Measurements from ENCODE around the gene FGGY. TPM values are rescaled to one million over a fixed set of nuclear protein-coding genes. Genes with fewer than 3 reads are reported as not detected.

Gene FGGY
- total RNA-seq, 4 donors from 2014 or later, result 23.3 to 26.4 (median 25.3) TPM

DNA sequence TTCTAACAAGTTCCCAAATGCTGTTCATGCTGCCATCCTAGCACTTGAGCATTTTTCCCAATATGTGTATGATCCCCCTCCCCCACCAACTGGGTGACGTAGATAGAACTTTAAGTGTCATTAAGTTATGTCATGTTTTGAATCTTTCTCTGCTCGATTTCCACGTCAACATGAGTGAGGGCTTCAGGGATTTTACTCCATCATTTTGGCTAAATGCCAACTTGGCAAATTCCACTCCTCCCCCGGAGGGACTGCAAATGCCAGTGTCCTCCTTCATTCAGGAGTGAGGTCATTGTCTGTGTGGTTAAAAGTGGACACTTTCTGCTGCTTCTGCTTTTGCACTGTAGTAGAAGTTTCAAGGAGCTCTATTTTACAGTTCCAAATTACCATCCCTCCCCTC, 201.7 kb downstream of the FGGY start:
- H3K27ac ChIP-seq (replicated peaks in 1 of 4), result no peak overlapping the region
- no peak overlapping the region for H3K4me3 ChIP-seq
- DNase-seq (ENCODE audit: extremely low spot score), result peak; percentile 82
- 37% methylated on average over 4 of the region's 4 CpGs for WGBS
- H3K36me3 ChIP-seq, result no peaks in the 10 kb centered on the region
- intact Hi-C loops (cut with DNase I), result no loop called here
- TF ChIP-seq, protein P1, sequence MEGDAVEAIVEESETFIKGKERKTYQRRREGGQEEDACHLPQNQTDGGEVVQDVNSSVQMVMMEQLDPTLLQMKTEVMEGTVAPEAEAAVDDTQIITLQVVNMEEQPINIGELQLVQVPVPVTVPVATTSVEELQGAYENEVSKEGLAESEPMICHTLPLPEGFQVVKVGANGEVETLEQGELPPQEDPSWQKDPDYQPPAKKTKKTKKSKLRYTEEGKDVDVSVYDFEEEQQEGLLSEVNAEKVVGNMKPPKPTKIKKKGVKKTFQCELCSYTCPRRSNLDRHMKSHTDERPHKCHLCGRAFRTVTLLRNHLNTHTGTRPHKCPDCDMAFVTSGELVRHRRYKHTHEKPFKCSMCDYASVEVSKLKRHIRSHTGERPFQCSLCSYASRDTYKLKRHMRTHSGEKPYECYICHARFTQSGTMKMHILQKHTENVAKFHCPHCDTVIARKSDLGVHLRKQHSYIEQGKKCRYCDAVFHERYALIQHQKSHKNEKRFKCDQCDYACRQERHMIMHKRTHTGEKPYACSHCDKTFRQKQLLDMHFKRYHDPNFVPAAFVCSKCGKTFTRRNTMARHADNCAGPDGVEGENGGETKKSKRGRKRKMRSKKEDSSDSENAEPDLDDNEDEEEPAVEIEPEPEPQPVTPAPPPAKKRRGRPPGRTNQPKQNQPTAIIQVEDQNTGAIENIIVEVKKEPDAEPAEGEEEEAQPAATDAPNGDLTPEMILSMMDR (IDR thresholded peaks at IDR 0.05), result no peak
- TF ChIP-seq POLR2AphosphoS5 (IDR thresholded peaks at IDR 0.05), result peak in 1 of 2 donors; percentile 33
- TF ChIP-seq POLR2A (IDR thresholded peaks at IDR 0.05; ENCODE audit: low read depth), result no peak
- no peak for TF ChIP-seq EP300 (IDR thresholded peaks at IDR 0.05)
- peaks cover 0 to 19% (median 10%) of the 10 kb centered on the region in 4 donors for H3K4me1 ChIP-seq
- no peaks in the 10 kb centered on the region for H3K27me3 ChIP-seq
- peaks cover 0 to 6% (median 0%) of the 10 kb centered on the region in 4 donors for H3K9me3 ChIP-seq

DNA sequence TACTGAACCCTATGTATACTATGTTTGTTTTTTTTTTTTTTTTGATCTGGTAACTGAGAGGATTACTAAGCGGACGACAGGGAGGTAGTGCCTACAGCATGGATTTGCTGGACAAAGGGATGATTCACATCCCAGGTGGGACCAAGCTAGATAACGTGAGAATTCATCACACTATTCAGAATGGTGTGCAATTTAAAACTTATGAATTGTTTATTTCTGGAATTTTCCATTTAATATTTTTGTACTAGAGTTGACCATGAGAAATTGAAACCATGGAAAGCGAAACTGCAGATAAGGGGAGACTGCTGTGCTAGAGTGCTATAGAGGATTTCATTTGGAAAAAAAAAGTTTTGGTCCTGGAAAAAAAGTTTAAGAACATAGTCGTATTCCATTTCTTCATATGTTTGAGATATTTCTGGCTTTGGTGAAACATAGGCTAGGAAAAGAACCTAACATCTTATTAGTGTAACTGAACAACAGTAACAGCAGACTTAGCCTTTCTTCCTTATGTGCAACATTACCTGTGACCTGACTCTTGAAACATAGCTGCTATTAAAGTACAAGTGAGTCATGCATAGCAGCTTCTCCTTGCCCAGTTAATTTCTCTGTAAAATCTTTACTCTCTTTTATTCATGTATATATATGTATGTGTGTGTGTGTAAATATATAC, 202.5 kb downstream of the FGGY start:
- peaks cover 0 to 19% (median 10%) of the 10 kb centered on the region in 4 donors for H3K4me1 ChIP-seq
- no peak overlapping the region for H3K4me3 ChIP-seq
- peaks cover 0 to 6% (median 0%) of the 10 kb centered on the region in 4 donors for H3K9me3 ChIP-seq
- TF ChIP-seq POLR2AphosphoS5 (IDR thresholded peaks at IDR 0.05) (no peak), EP300 (IDR thresholded peaks at IDR 0.05) (no peak), POLR2A (IDR thresholded peaks at IDR 0.05; ENCODE audit: low read depth) (no peak)
- TF ChIP-seq, protein P1 (IDR thresholded peaks at IDR 0.05), result no peak
- no peak for DNase-seq (ENCODE audit: extremely low spot score)
- 90% methylated on average over 5 of the region's 5 CpGs for WGBS
- H3K27ac ChIP-seq (replicated peaks in 1 of 4), result no peak overlapping the region
- no peaks in the 10 kb centered on the region for H3K36me3 ChIP-seq
- no peaks in the 10 kb centered on the region for H3K27me3 ChIP-seq
- intact Hi-C loops (cut with DNase I), result no loop called here

DNA sequence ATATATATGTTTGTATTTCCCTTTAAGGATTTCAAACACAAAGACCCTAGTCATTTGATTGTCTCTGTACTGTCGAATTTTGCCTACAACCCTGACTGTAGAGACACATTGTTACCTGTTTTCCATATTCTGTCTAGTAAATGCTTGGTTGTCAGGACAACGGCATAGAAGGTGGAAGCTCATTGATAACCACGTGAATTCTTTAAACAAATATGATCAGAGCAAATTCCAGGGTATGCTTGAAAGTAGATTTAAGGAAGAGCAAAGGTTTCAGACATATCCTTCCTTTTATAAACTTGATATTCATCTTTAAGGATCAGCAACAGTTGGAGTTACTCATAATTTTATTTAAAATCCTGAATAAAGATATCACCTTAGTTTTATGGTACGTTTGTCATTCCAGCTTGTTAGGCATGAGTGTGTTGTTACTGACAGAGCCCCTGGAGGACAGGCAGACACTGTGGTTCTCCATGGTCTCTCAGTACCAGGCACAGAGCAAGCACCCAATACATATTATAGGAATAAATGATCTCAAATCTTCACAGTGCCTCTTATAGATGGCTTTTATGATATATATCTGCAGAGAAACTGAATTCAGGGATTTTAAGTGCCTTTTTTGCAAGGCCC, 203.2 kb downstream of the FGGY start:
- no peak overlapping the region for H3K4me3 ChIP-seq
- no peak for TF ChIP-seq EP300 (IDR thresholded peaks at IDR 0.05)
- no peak for TF ChIP-seq POLR2AphosphoS5 (IDR thresholded peaks at IDR 0.05)
- no peak for TF ChIP-seq POLR2A (IDR thresholded peaks at IDR 0.05; ENCODE audit: low read depth)
- TF ChIP-seq, protein P1 (IDR thresholded peaks at IDR 0.05), result no peak
- no peaks in the 10 kb centered on the region for H3K27me3 ChIP-seq
- WGBS, result 93% methylated on average over 4 of the region's 4 CpGs
- H3K27ac ChIP-seq (replicated peaks in 1 of 4), result no peak overlapping the region
- H3K4me1 ChIP-seq, result peaks cover 0 to 19% (median 10%) of the 10 kb centered on the region in 4 donors
- intact Hi-C loops (cut with DNase I), result no loop called here
- H3K9me3 ChIP-seq, result peaks cover 0 to 6% (median 0%) of the 10 kb centered on the region in 4 donors
- no peak for DNase-seq (ENCODE audit: extremely low spot score)
- H3K36me3 ChIP-seq, result no peaks in the 10 kb centered on the region

- WGBS, result 76% methylated on average over 4 of the region's 4 CpGs
- intact Hi-C loops (cut with DNase I), result no loop called here
- Histone ChIP-seq H3K27ac (replicated peaks in 1 of 4) (no peak overlapping the region), H3K4me1 (peaks cover 0 to 19% (median 10%) of the 10 kb centered on the region in 4 donors), H3K4me3 (no peak overlapping the region), H3K9me3 (no peaks in the 10 kb centered on the region), H3K27me3 (no peaks in the 10 kb centered on the region), H3K36me3 (no peaks in the 10 kb centered on the region)
- TF ChIP-seq, protein P1 (IDR thresholded peaks at IDR 0.05), result no peak
- TF ChIP-seq POLR2A (IDR thresholded peaks at IDR 0.05; ENCODE audit: low read depth), result no peak
- no peak for TF ChIP-seq EP300 (IDR thresholded peaks at IDR 0.05)
- TF ChIP-seq POLR2AphosphoS5 (IDR thresholded peaks at IDR 0.05), result no peak
- DNase-seq (ENCODE audit: extremely low spot score), result peak; percentile 66
Measured at GRCh38 chr1:59500950-59501742, 204.3 kb downstream of the FGGY start.

Data from esophagus muscularis mucosa (tissue), 4 donors.